H1 (cell line): ENCODE results near the gene UIMC1. TPM values are rescaled to one million over a fixed set of nuclear protein-coding genes. Genes with fewer than 3 reads are reported as not detected.

Experiments
- CTCF ChIA-PET: fragments of 300-600 bp; sonication (Branson Sonifier 250); formaldehyde crosslinking; loops from one replicate; lab custom pipeline; 2021; ENCODE audit not compliant: partially characterized antibody; lab: Charles Lee
- POLR2A ChIA-PET: fragments of 300-600 bp; sonication (Branson Sonifier 250); formaldehyde crosslinking; loops from one replicate; lab custom pipeline; 2021; ENCODE audit warnings: inconsistent platforms; ENCODE audit not compliant: partially characterized antibody; lab: Charles Lee
- DNase-seq, 2 experiments: peaks; one replicate each; pipeline versions ENCODE4 v3.0.0 to v3.0.0-alpha.2; 2010 to 2022; ENCODE audit warnings: low spot score in 2 of 2, low read depth in 1 of 2, mixed read lengths in 1 of 2
- FAIRE-seq: peaks from 2 replicates; lab custom pipeline; 2011; peaks lifted over from hg19 to GRCh38; lab: Jason Lieb, UNC
- H2AFZ ChIP-seq: 2 replicates; pipeline ENCODE4 v1.8.1; 2012; ENCODE audit warnings: low read length, inconsistent platforms
- H2AK5ac ChIP-seq: 2 replicates; pipeline ENCODE4 v1.6.1; 2013; ENCODE audit warnings: low read depth, low read length
- H2BK120ac ChIP-seq: replicated peaks from 2 replicates; pipeline ENCODE3; 2013; ENCODE audit warnings: low read depth, low read length, inconsistent platforms
- H2BK12ac ChIP-seq: 2 replicates; pipeline ENCODE4 v1.6.1; 2013; ENCODE audit warnings: low read depth, low read length
- H2BK15ac ChIP-seq: 2 replicates; pipeline ENCODE4 v1.6.1; 2013; ENCODE audit warnings: low read length
- H2BK20ac ChIP-seq: 2 replicates; pipeline ENCODE4 v1.6.1; 2013; ENCODE audit warnings: low read length
- H2BK5ac ChIP-seq: 2 replicates; pipeline ENCODE4 v1.6.1; 2013; ENCODE audit warnings: low read depth, low read length
- H3K14ac ChIP-seq: 2 replicates; pipeline ENCODE4 v1.6.1; 2013; ENCODE audit warnings: inconsistent platforms; ENCODE audit not compliant: insufficient read length
- H3K18ac ChIP-seq: 2 replicates; pipeline ENCODE4 v1.6.1; 2013; ENCODE audit warnings: low read length; ENCODE audit errors: extremely low read depth
- H3K23ac ChIP-seq: 2 replicates; pipeline ENCODE4 v1.6.1; 2013; ENCODE audit warnings: inconsistent platforms; ENCODE audit not compliant: insufficient read length
- H3K23me2 ChIP-seq: 2 replicates; pipeline ENCODE4 v1.6.1; 2013; ENCODE audit warnings: low read depth, low read length
- H3K27ac ChIP-seq: 2 replicates; pipeline ENCODE4 v1.6.1; 2011; ENCODE audit warnings: low read depth, low read length, inconsistent platforms
- H3K27me3 ChIP-seq, 4 experiments: replicated peaks in 1 of 4; 1 replicate in 1 of 4; 2 replicates in 3 of 4; pipeline versions ENCODE4 v1.6.1 to v1.8.1; 2011 to 2013; ENCODE audit warnings: low read length in 3 of 4, mild to moderate bottlenecking in 3 of 4, inconsistent platforms in 2 of 4, mixed read lengths in 2 of 4, moderate library complexity in 1 of 4; ENCODE audit not compliant: control insufficient read depth in 3 of 4, insufficient read depth in 3 of 4; ENCODE audit errors: extremely low read depth in 1 of 4
- H3K36me3 ChIP-seq, 4 experiments: 2 replicates each; pipeline versions ENCODE4 v1.6.1 to v1.8.1; 2011 to 2013; ENCODE audit warnings: mild to moderate bottlenecking in 4 of 4, low read length in 3 of 4, moderate library complexity in 2 of 4, control low read depth in 1 of 4, inconsistent platforms in 1 of 4; ENCODE audit not compliant: insufficient read depth in 4 of 4, control insufficient read depth in 2 of 4
- H3K4ac ChIP-seq: replicated peaks from 2 replicates; pipeline ENCODE3; 2013; ENCODE audit warnings: low read length, low read depth, mixed read lengths, inconsistent platforms; ENCODE audit not compliant: insufficient read length
- H3K4me1 ChIP-seq, 4 experiments: replicated peaks in 1 of 4; 1 replicate in 1 of 4; 2 replicates in 3 of 4; pipeline versions ENCODE4 v1.6.1 to v1.8.1; 2011 to 2013; ENCODE audit warnings: low read length in 3 of 4, inconsistent platforms in 2 of 4, mixed read lengths in 1 of 4; ENCODE audit not compliant: insufficient read depth in 4 of 4, control insufficient read depth in 3 of 4
- H3K4me2 ChIP-seq, 2 experiments: 2 replicates each; pipeline versions ENCODE4 v1.6.1 to v1.8.1; 2011 to 2013; ENCODE audit warnings: low read depth in 2 of 2, low read length in 2 of 2, control low read depth in 1 of 2, inconsistent platforms in 1 of 2, mild to moderate bottlenecking in 1 of 2; ENCODE audit not compliant: insufficient read depth in 1 of 2
- H3K4me3 ChIP-seq, 4 experiments: fragments of 200-600, 300-600 bp in 1 of 4; sonication (generic), shearing (Covaris generic), sonication (Bioruptor Twin) in 1 of 4; 2 replicates each; pipeline versions ENCODE4 v1.5.1 to v1.8.1; 2011 to 2016; ENCODE audit warnings: low read length in 4 of 4, low read depth in 3 of 4, control low read depth in 2 of 4, inconsistent platforms in 2 of 4, mild to moderate bottlenecking in 2 of 4, mixed read lengths in 1 of 4, moderate library complexity in 1 of 4; ENCODE audit not compliant: insufficient read depth in 2 of 4; ENCODE audit errors: extremely low read depth in 1 of 4
- H3K56ac ChIP-seq: replicated peaks from 2 replicates; pipeline ENCODE3; 2013; ENCODE audit warnings: low read depth, mild to moderate bottlenecking, mixed read lengths, low read length, inconsistent platforms; ENCODE audit not compliant: insufficient read length
- H3K79me1 ChIP-seq: 2 replicates; pipeline ENCODE4 v1.6.1; 2013; ENCODE audit warnings: low read depth, low read length, control low read depth
- H3K79me2 ChIP-seq, 2 experiments: 2 replicates each; pipeline versions ENCODE4 v1.6.1 to v1.8.1; 2012 to 2013; ENCODE audit warnings: low read length in 2 of 2, mild to moderate bottlenecking in 2 of 2, inconsistent platforms in 1 of 2; ENCODE audit not compliant: insufficient read depth in 2 of 2, control insufficient read depth in 1 of 2
- H3K9ac ChIP-seq, 4 experiments: replicated peaks in 1 of 4; 1 replicate in 1 of 4; 2 replicates in 3 of 4; pipeline versions ENCODE4 v1.6.1 to v1.8.1; 2011 to 2013; ENCODE audit warnings: low read depth in 3 of 4, low read length in 3 of 4, control low read depth in 2 of 4, mild to moderate bottlenecking in 2 of 4, moderate library complexity in 2 of 4, inconsistent platforms in 1 of 4; ENCODE audit errors: extremely low read depth in 1 of 4
- H3K9me3 ChIP-seq, 2 experiments: 2 replicates each; pipeline versions ENCODE4 v1.6.1 to v1.8.1; 2012 to 2013; ENCODE audit warnings: mild to moderate bottlenecking in 2 of 2, moderate library complexity in 2 of 2, control low read depth in 1 of 2, inconsistent platforms in 1 of 2, low read depth in 1 of 2, low read length in 1 of 2, mixed read lengths in 1 of 2; ENCODE audit not compliant: insufficient read depth in 2 of 2
- H4K20me1 ChIP-seq, 2 experiments: replicated peaks in 1 of 2; 2 replicates each; pipeline versions ENCODE3 to v1.8.1; 2011 to 2013; ENCODE audit warnings: inconsistent platforms in 2 of 2, low read length in 2 of 2, mild to moderate bottlenecking in 1 of 2; ENCODE audit not compliant: insufficient read depth in 2 of 2, control insufficient read depth in 1 of 2
- H4K5ac ChIP-seq: 2 replicates; pipeline ENCODE4 v1.6.1; 2013; ENCODE audit warnings: low read length, low read depth, mixed read lengths, inconsistent platforms; ENCODE audit not compliant: insufficient read length
- H4K8ac ChIP-seq: 2 replicates; pipeline ENCODE4 v1.8.0; 2013; ENCODE audit warnings: mild to moderate bottlenecking, moderate library complexity, low read length, inconsistent platforms; ENCODE audit not compliant: insufficient read depth; ENCODE audit errors: extremely low read depth
- H4K91ac ChIP-seq: replicated peaks from 2 replicates; pipeline ENCODE3; 2013; ENCODE audit warnings: low read length, mixed read lengths, inconsistent platforms; ENCODE audit not compliant: insufficient read length
- BRCA1 ChIP-seq: IDR thresholded peaks from 2 replicates; pipeline ENCODE4 v1.6.1; 2012; ENCODE audit warnings: low read depth, low read length, improper control_type of control experiment
- CBX8 ChIP-seq: fragments of 300-800, 300-1000 bp; sonication (generic); IDR thresholded peaks from 2 replicates; pipeline ENCODE4 v1.7.1; 2016; ENCODE audit warnings: low read depth, low read length, borderline replicate concordance
- CEBPB ChIP-seq: IDR thresholded peaks from 2 replicates; pipeline ENCODE4 v1.6.1; 2012; ENCODE audit warnings: low read depth, low read length
- FOSL1 ChIP-seq: IDR thresholded peaks from 2 replicates; pipeline ENCODE4 v1.6.1; 2011; ENCODE audit warnings: mild to moderate bottlenecking, low read depth, low read length, moderate library complexity; ENCODE audit not compliant: insufficient read depth
- GTF2F1 ChIP-seq: IDR thresholded peaks from 2 replicates; pipeline ENCODE4 v1.6.1; 2012; ENCODE audit warnings: low read depth, low read length, improper control_type of control experiment, borderline replicate concordance
- MAFK ChIP-seq: IDR thresholded peaks from 2 replicates; pipeline ENCODE4 v1.6.1; 2012; ENCODE audit warnings: low read depth, mild to moderate bottlenecking, improper control_type of control experiment, low read length
- NRF1 ChIP-seq: IDR thresholded peaks from 2 replicates; pipeline ENCODE4 v1.6.1; 2011; ENCODE audit warnings: mild to moderate bottlenecking, low read depth, low read length, improper control_type of control experiment
- SIX5 ChIP-seq: IDR thresholded peaks from 2 replicates; pipeline ENCODE4 v1.6.1; 2011; ENCODE audit warnings: mild to moderate bottlenecking, low read depth, low read length
- SP1 ChIP-seq: IDR thresholded peaks from 2 replicates; pipeline ENCODE4 v1.6.1; 2011; ENCODE audit warnings: low read depth, low read length
- TBP ChIP-seq: IDR thresholded peaks from 2 replicates; pipeline ENCODE4 v1.6.1; 2011; ENCODE audit warnings: low read depth, low read length, improper control_type of control experiment
- whole genome bisulfite sequencing, 2 experiments: shearing (Covaris generic) in 1 of 2; methylation state at CpG; one replicate each; pipeline versions ENCODE4 v1.1.6 to v1.1.7; 2013 to 2015; ENCODE audit warnings: low lambda C conversion rate in 2 of 2, mixed read lengths in 2 of 2, inconsistent platforms in 1 of 2, low coverage in 1 of 2, missing lambda C conversion rate in 1 of 2; ENCODE audit not compliant: insufficient replicate concordance in 2 of 2, insufficient coverage in 1 of 2, insufficient read length in 1 of 2; ENCODE audit errors: extremely low coverage in 1 of 2, missing lambda C conversion rate in 1 of 2; 5-methylcytosine and 5-hydroxymethylcytosine counted together
- polyA plus RNA-seq, 7 experiments: library from polyadenylated mRNA; depleted of rRNA in 3 of 7; stranded (reverse) in 5 of 7; unstranded in 2 of 7; fragments of >200 nt in 5 of 7; fragments of 200-250 nt in 2 of 7; gene quantifications; 1 replicate in 5 of 7; 2 replicates in 1 of 7; 4 replicates in 1 of 7; pipeline versions ENCODE4 v1.2.1 to v1.2.3, GENCODE V29; 2011 to 2013; ENCODE audit warnings: missing spikeins in 2 of 7, mixed read lengths in 2 of 7
- total RNA-seq: library from RNA; stranded (reverse); fragmentation: NEBNext Ultra II Directional; extraction: Animal tissue kit (Norgen Biotek cat#: 25700); gene quantifications from 2 replicates; pipeline ENCODE4 v1.2.1, GENCODE V29; 2021
- TF ChIP-seq, protein P1 (sequence below): IDR thresholded peaks from 2 replicates; pipeline ENCODE4 v1.6.1; 2012; ENCODE audit warnings: low read length, inconsistent platforms
- TF ChIP-seq, protein P2 (sequence below): IDR thresholded peaks from 2 replicates; pipeline ENCODE4 v1.6.1; 2011; ENCODE audit warnings: low read depth, mild to moderate bottlenecking, low read length; ENCODE audit not compliant: insufficient read depth

UIMC1 gene
- total and polyA plus RNA-seq, 2 of the 8 experiments (the other 6 are each of a cell fraction or from before 2014, with no cell fraction given) = 12.8 to 43.7 TPM

DNA sequence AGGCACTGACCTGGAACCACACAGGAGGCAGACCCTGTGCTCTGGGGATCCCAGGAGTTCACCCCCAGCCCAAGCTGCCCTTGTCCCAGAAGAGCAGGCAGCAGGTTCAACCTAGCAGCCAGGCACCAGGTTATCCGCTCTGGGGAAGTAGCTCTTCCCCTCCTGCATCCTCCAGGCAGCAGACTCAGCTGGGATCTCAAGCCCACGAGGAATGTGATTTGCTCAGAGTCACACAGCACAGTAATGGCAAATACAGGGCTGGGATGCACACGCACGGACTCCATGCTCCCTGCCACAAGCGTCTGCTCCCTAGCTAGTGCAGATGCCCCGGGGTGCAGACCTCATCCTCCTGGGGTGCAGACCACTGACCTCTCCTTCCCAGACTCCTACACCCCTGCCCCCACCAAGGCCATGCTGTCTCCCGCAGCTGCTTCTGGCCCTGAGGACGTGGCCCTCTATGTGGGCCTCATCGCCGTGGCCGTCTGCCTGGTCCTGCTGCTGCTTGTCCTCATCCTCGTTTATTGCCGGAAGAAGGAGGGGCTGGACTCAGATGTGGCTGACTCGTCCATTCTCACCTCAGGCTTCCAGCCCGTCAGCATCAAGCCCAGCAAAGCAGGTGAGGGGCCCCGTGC, 132.9 kb downstream of the UIMC1 start:
- H3K4ac ChIP-seq = no peak overlapping the region
- CTCF ChIA-PET = interaction anchor here (0.8 to 7.2 kb wide), 11 partner anchors 9 to 213 kb away, joined by 3 to 32 read pairs (median 3); no protein-coding TSS in a partner anchor
- H3K56ac ChIP-seq = no peak overlapping the region
- H3K9ac ChIP-seq = no peak overlapping the region
- H3K27me3 ChIP-seq = no peaks in the 10 kb centered on the region
- H2BK15ac ChIP-seq = 0 out of 2 replicates have a peak overlapping the region, but pooled peaks have one; percentile 61
- H2AK5ac ChIP-seq = no peak overlapping the region
- no peaks in the 10 kb centered on the region for H3K23me2 ChIP-seq
- H3K79me2 ChIP-seq = no peaks in the 10 kb centered on the region
- no peaks in the 10 kb centered on the region for H4K20me1 ChIP-seq
- H2BK20ac ChIP-seq = no peak overlapping the region
- no peak overlapping the region for H3K23ac ChIP-seq
- H2BK5ac ChIP-seq = no peak overlapping the region; the same call in 1 of the 2 replicates
- no peak overlapping the region for H3K27ac ChIP-seq
- DNase-seq = no peak
- H3K4me3 ChIP-seq = no peak overlapping the region
- 89% methylated on average over 14 of the region's 16 CpGs; no CpG with 5 or more reads in 1 of the 2 experiments for WGBS, 2 experiments
- peaks cover 0 to 6% (median 1%) of the 10 kb centered on the region in 4 experiments; a peak in 4 of 7 replicates for H3K4me1 ChIP-seq
- H4K8ac ChIP-seq = no peak overlapping the region
- H3K9me3 ChIP-seq = no peaks in the 10 kb centered on the region
- no peaks in the 10 kb centered on the region for H3K79me1 ChIP-seq
- H3K4me2 ChIP-seq = no peak overlapping the region
- no peak overlapping the region for H2BK120ac ChIP-seq
- no peak overlapping the region for H3K18ac ChIP-seq
- H2BK12ac ChIP-seq = no peak overlapping the region
- no peaks in the 10 kb centered on the region for H3K36me3 ChIP-seq
- no peak overlapping the region for H2AFZ ChIP-seq
- POLR2A ChIA-PET = no interaction called here
- no peak overlapping the region for H4K5ac ChIP-seq
- no peak overlapping the region for H4K91ac ChIP-seq
- FAIRE-seq = no peak
- H3K14ac ChIP-seq = no peak overlapping the region
- TF ChIP-seq TBP = no peak
- no peak for TF ChIP-seq CEBPB
- no peak for TF ChIP-seq CBX8
- TF ChIP-seq SP1 = no peak
- TF ChIP-seq, protein P1, sequence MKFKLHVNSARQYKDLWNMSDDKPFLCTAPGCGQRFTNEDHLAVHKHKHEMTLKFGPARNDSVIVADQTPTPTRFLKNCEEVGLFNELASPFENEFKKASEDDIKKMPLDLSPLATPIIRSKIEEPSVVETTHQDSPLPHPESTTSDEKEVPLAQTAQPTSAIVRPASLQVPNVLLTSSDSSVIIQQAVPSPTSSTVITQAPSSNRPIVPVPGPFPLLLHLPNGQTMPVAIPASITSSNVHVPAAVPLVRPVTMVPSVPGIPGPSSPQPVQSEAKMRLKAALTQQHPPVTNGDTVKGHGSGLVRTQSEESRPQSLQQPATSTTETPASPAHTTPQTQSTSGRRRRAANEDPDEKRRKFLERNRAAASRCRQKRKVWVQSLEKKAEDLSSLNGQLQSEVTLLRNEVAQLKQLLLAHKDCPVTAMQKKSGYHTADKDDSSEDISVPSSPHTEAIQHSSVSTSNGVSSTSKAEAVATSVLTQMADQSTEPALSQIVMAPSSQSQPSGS = no peak
- no peak for TF ChIP-seq SIX5
- no peak for TF ChIP-seq NRF1
- TF ChIP-seq FOSL1 = no peak
- no peak for TF ChIP-seq BRCA1
- TF ChIP-seq, protein P2, sequence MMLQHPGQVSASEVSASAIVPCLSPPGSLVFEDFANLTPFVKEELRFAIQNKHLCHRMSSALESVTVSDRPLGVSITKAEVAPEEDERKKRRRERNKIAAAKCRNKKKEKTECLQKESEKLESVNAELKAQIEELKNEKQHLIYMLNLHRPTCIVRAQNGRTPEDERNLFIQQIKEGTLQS = no peak
- TF ChIP-seq GTF2F1 = no peak
- TF ChIP-seq MAFK = no peak
